ENCODE data around the gene PPP1R14D. TPM values are rescaled to one million over a fixed set of nuclear protein-coding genes. Genes with fewer than 3 reads are reported as not detected.
"Not testable (repeated sequence)": the region's sequence is repeated elsewhere in the genome, so short reads cannot be mapped to it uniquely, and the experiment has no call there.

Gene PPP1R14D
- total RNA-seq: 23.4 TPM

DNA sequence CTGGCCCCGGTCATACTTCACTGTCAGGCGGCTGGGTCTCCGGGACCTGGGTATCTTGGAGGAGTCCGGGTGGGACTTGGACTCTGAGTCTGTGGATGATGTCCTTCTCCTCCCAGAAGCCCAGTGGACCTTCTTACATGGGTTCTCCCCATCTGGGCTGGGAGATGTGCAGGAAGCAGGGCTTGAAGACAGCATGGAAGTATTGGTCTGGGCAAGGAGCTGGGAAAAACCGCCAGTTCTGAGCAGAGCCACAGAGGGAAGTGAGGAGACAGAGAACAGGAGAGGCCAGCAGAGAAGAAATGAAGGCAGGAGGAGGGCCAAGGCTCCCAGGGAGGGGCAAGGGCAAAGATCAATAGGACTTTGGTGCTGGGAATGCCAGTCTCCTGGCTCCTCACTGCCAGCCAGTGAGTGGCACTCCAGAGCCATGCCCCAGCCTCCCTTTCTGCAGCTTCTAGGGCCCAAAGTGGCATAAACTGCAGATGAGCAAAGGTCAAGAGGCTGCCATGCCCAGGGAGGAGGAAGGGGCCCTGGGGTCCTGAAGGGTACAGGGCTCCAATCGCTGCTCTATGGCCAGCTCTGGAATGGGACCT is at the start of gene PPP1R14D:
Gene PPP1R14D, minus strand, starts transcription at position 262 of the 590 bp plus-strand sequence. Its CDS starts 67 bp downstream, at position 195.
- DNase-seq (ENCODE audit: low spot score): peak; percentile 76

DNA sequence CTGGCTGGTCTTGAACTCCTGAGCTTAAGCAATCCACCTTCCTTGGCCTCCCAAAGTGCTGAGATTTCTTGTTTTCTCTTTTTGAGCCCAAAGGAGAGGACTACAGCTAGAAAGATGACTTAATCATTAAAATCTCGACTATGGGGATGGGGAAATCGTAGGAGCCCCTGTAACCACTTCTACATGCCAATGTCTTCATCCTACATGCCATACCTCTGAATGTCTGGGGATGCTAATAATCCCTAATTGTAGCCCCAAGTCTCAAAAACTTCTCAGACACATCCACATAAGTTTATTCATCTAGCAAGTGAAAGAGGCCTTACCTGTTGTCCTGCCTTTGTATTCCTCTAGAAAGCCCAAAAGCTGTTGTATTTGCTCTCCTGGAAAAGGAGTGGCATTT is 49.2 kb upstream of the PPP1R14D start:
- DNase-seq (ENCODE audit: low spot score): no peak

- DNase-seq (ENCODE audit: low spot score): no peak
Measured at GRCh38 chr15:40875991-40876730, 47.7 kb upstream of the PPP1R14D start.

DNA sequence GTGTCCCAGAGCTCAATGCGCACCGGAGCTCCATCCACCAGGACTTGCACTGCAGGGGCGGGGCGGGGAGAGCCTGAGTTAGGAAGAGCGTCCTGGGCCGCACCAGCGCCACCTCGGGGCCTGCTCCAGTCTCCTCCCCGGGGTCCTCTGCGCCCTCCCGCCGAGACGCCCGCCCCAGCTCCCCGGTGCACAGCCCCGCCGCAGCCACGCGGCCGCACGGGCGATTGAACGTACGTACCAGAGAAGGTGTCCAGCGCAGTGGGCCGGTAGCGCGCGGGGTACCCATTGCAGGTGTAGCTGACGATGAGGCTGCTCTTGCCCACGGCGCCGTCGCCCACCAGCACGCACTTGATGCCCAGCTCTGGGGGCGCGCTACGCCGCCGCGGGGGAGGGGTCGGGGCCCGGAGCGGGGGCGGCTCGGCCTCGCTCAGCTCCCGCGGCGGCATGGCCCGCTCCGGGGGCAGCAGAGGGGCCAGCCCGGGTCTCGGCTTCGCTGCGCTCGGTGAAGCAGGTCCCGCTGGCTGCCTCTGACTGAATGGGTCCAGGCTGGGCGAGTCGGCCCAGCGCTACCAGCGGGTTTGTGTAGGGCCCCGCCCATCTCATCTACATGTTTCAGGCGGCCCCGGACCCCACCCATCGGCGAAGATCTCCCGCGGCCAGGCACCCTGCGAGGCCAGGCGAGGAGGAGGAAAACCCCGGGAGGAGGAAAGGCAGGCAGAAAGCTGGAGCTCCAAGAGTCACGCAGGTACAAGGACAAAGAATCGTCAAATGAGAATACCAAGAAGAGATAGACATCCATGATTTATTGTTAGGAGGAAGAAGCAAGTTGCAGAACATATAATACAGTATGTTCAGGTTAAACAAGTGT is 45.4 kb upstream of the PPP1R14D start, which contains the start of gene RHOV:
Gene RHOV, minus strand, starts transcription at position 541 of the 868 bp plus-strand sequence. Its CDS starts 95 bp downstream, at position 446.
- peak; percentile 47 for DNase-seq (ENCODE audit: low spot score)

DNA sequence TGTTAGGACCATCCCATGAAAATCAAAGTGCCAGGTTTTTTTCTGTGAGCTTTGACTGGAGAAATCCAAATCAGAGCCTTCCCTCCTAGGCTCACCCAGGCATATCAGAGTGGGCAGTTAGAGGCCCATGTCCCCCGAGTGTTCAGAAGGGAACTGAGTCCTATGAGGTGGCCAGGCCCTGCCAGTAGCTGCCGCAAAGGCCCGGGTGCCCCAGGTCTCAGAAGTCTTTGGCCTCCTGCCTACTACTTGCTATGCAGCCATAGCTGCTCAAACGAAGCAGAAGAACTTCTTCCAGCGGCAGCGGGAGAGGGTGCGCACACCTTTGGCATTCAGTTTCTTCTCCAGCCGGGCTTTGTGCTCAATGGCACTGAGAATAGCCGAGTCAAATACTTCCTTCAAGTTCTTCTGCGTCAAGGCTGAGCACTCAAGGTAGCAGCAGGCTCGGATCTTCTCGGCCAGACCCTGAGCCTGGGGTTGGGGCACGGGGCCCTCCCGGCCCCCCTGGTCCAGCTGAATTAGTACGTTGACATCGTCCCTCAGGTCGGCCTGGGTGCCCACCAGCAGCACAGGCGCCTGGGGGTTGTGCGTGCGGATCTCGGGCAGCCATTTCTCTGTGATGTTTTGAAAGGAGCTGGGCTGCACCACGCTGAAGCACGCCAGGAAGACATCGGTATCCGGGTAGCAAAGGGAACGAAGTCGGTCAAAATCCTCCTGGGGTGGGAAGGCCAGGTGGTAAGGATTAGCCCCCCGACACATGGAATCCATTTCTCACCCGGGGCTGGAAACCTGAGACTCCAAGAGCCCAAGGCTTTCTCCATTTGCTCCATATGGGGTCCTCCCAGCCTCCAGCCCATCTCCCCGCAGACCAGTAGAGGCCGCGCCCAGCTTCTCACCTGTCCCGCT is 44.5 kb upstream of the PPP1R14D start:
- DNase-seq (ENCODE audit: low spot score): no peak

- peak; percentile 54 for DNase-seq (ENCODE audit: low spot score)
Measured at GRCh38 chr15:40871749-40872617, 43.5 kb upstream of the PPP1R14D start.

GRCh38 chr15:40870716-40871115 is 42.2 kb upstream of the PPP1R14D start:
- DNase-seq (ENCODE audit: low spot score): no peak

DNA sequence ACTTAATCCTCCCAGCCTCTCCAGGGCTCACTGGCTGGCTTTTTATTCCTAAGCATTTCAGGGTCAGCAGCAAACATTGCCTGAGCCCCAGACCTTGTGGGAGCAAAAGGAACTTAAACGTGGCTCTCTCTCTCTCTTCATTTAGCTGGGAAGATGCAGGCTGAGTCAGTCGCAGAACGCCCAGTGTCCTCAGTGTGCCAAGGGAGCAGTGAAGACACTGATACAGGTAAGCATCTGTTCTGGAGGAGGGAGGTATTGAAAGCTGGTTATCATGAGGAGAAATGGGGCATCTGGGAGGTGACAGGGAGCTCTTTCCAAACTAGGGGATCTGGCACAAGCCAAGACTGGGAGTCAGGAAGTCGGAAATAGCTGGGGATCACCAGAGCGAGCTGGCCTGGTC is 41.2 kb upstream of the PPP1R14D start:
- no peak for DNase-seq (ENCODE audit: low spot score)

DNA sequence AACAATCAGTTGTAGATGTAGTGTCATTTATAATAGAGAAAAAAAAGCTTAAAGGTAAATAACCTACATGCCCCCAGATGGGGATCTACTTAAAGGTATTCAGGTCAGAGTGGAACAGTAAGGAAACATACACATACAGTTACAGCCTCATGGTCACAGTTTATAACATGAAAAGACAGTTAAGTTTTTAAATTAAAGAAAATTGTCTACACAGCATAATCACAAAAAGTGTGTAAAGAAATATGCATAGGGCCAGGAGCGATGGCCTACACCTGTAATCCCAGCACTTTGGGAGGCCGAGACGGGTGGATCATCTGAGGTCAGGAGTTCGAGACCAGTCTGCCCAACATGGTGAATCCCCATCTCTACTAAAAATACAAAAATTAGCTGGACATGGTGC is 38.7 kb upstream of the PPP1R14D start:
- no peak for DNase-seq (ENCODE audit: low spot score)

GRCh38 chr15:40863660-40864270 is 35.3 kb upstream of the PPP1R14D start:
- DNase-seq (ENCODE audit: low spot score): no peak

DNA sequence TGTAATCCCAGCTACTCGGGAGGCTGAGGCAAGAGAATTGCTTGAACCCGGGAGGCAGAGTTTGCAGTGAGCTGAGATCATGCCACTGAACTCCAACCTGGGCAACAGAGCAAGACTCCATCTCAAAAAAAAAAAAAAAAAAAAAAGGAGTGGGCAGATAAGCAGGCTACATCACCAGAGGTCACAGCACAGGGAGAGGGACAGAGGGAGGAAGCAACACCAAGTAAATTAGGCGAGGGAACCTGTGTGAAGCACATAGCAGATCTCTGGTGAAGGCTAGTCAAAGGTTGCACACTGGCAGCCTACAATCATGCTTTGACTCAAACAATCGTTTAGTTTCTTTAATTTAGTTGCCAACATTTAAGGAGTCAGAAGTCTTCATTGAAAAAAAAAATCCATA is 32.6 kb upstream of the PPP1R14D start:
- DNase-seq (ENCODE audit: low spot score): not testable (repeated sequence)

- DNase-seq (ENCODE audit: low spot score): peak; percentile 83
Measured at GRCh38 chr15:40859206-40859851, 30.8 kb upstream of the PPP1R14D start.

DNA sequence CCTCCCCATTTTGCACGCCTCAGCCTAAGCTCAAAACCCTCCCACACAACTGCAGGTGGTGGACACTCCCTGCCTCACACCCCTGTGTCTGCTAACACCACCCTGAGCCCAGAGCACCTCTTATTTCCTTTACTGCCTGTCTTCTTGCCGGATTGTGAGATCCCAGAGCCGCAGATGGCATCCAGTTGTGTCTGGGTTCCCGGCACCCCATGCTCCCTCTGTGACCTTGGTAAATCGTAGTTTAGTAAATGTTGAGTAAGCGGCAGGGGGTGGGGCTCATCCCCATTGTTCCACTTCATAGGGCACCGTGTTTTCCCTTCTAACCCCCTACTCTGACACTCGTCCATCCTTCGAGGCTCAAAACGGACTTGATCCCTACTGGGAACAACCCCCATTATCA is 30.2 kb upstream of the PPP1R14D start:
- no peak for DNase-seq (ENCODE audit: low spot score)

DNA sequence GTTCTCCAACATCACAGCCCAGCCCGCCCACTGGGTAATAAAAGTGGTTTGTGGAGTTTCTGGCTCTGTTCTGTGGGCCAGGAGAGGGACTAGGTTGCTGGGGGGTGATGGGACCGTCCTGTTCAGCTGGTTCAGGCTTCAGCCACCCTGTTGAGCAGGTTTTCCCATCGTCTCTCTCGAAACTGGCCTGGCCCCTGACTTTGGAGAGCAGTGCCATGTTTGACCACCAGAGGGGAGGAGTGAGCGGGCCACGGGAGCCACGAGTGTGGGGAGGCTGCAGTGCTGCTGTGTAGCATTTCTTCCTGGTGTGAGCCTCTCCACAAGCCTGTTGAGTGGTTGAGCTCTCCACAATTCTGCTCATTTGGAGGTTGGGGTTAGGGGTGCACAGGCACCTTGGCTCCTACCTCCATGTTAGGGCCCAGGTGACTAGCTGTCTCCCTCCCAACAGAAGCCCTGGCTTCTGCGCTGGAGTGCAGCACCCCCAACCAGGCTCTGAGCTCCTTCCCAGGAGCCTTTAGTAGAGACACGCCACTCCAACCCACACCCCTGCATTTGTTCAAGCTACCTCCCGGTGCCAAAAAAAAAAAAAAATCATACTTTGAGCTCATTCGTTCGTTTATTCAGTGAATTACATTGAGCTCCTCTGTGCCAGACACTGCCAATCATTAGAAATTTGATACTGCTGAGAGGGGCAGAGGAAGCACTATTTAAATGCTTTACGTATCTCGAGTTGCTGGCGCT is 29.3 kb upstream of the PPP1R14D start:
- peak; percentile 83 for DNase-seq (ENCODE audit: low spot score)

DNA sequence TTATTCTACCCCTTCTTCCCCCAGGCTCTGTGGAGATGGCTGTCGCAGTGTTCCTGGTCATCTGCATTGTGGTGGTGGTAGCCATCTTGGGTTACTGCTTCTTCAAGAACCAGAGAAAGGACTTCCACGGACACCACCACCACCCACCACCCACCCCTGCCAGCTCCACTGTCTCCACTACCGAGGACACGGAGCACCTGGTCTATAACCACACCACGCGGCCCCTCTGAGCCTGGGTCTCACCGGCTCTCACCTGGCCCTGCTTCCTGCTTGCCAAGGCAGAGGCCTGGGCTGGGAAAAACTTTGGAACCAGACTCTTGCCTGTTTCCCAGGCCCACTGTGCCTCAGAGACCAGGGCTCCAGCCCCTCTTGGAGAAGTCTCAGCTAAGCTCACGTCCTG is 28.2 kb upstream of the PPP1R14D start:
- no peak for DNase-seq (ENCODE audit: low spot score)

GRCh38 chr15:40855706-40856234 is 27.3 kb upstream of the PPP1R14D start:
- DNase-seq (ENCODE audit: low spot score): no peak

DNA sequence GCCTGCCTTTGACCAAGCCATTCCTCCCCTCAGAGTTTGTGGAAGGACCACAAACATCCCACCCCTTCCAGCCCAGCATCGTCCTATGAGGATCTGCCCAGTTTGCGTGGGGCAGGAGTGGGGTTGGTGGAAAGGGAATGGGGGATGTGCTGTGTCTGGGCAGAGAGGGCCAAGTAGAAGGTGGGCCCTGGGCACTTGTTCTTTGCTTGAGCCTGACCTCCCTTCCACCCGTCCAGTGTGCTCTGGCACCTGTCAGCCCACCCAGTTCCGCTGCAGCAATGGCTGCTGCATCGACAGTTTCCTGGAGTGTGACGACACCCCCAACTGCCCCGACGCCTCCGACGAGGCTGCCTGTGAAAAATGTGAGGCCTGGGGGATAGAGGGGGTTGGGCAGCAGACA is 25.7 kb upstream of the PPP1R14D start:
- no peak for DNase-seq (ENCODE audit: low spot score)

DNA sequence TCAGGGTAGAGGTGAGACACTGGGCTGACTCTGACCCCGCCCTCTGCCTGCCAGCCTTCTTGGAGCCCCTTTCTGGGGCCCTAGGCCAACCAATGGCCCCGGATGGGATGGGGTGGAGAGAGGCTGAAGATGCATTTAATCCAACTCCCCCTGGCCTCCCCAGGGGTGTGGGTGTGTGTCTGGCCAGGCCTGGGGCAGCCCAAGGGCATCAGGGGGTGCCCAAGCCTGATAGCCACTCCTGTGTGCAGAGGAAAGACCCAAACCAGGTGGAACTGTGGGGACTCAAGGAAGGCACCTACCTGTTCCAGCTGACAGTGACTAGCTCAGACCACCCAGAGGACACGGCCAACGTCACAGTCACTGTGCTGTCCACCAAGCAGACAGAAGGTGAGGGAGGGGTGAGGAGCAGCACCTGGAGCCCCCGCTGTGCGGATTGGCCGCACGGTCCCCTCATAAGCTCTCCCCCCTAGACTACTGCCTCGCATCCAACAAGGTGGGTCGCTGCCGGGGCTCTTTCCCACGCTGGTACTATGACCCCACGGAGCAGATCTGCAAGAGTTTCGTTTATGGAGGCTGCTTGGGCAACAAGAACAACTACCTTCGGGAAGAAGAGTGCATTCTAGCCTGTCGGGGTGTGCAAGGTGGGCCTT is 24.9 kb upstream of the PPP1R14D start:
- DNase-seq (ENCODE audit: low spot score): no peak
